ENCODE results near the gene ITPRIPL1. TPM values are rescaled to one million over a fixed set of nuclear protein-coding genes. Genes with fewer than 3 reads are reported as not detected.
"Not testable (repeated sequence)": the region's sequence is repeated elsewhere in the genome, so short reads cannot be mapped to it uniquely, and the experiment has no call there.

ITPRIPL1 gene
- 5.2 TPM for polyA plus RNA-seq (ENCODE audit: insufficient read length)
- long read RNA-seq, donor 1, full-length matches to known transcripts, result 13 of 13 reads
- long read RNA-seq, donor 1, partial matches to known transcripts, result 0 of 13 reads
- long read RNA-seq, donor 1, other reads (novel, unspliced or antisense), result 0 of 13 reads
- long read RNA-seq, donor 2, full-length matches to known transcripts, result 9 of 9 reads
- long read RNA-seq, donor 2, partial matches to known transcripts, result 0 of 9 reads
- long read RNA-seq, donor 2, other reads (novel, unspliced or antisense), result 0 of 9 reads
- long read RNA-seq, donor 3, full-length matches to known transcripts, result 8 of 8 reads
- long read RNA-seq, donor 3, partial matches to known transcripts, result 0 of 8 reads
- long read RNA-seq, donor 3, other reads (novel, unspliced or antisense), result 0 of 8 reads
- long read RNA-seq, donor 4, full-length matches to known transcripts, result 1 of 1 reads
- long read RNA-seq, donor 4, partial matches to known transcripts, result 0 of 1 reads
- long read RNA-seq, donor 4, other reads (novel, unspliced or antisense), result 0 of 1 reads
- long read RNA-seq, donor 5, full-length matches to known transcripts, result 3 of 3 reads
- long read RNA-seq, donor 5, partial matches to known transcripts, result 0 of 3 reads
- long read RNA-seq, donor 5, other reads (novel, unspliced or antisense), result 0 of 3 reads
- long read RNA-seq, donor 6, full-length matches to known transcripts, result 6 of 6 reads
- long read RNA-seq, donor 6, partial matches to known transcripts, result 0 of 6 reads
- long read RNA-seq, donor 6, other reads (novel, unspliced or antisense), result 0 of 6 reads
- long read RNA-seq, donor 7, full-length matches to known transcripts, result 3 of 3 reads
- long read RNA-seq, donor 7, partial matches to known transcripts, result 0 of 3 reads
- long read RNA-seq, donor 7, other reads (novel, unspliced or antisense), result 0 of 3 reads
- long read RNA-seq, donor 8, full-length matches to known transcripts, result 2 of 2 reads
- long read RNA-seq, donor 8, partial matches to known transcripts, result 0 of 2 reads
- long read RNA-seq, donor 8, other reads (novel, unspliced or antisense), result 0 of 2 reads

DNA sequence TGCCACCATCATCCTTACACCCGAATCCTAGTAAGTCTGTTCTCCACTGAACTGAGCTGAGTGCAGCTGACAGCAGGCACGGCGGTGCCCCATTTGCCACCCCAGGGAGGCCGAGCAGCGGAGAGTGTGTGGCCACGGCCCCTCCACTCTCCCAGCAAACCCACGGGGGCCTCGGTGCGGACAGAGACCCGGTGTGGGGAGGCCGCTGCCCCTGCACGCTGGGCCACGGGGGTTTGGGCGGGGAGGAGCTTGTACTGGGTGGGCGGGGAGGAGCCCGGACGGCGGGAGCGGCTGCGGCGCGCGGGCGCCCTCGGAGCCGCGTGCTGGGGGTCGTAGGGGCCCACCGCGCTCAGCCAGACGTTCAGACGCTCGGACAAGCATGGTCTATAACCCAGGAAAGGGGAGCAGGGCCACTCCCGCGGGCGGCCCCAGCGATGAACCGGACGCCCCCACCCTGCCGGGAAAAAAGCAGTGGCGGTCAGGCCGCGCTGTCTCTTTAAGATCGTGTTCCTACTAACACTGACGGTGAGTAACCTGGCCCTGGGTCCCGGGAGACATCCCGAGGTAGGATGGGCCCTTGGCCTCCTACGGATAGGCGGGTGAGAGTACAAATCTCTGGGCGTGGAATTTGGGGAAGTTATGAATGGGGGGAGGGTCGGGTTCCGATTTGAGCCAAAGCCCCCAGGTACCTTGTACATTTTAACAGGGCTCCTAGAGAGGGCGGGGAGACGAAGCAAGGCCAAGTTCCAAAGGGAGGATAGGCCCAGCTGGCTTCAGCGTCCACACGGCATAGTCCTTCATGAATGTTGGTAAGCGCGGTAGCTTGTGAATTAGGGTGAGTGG is at the start of gene ITPRIPL1:
Gene ITPRIPL1 (plus strand): TSS at position 277 of the 843 bp plus-strand sequence. CDS start 523 bp downstream, at position 800.
- no peak for DNase-seq

DNA sequence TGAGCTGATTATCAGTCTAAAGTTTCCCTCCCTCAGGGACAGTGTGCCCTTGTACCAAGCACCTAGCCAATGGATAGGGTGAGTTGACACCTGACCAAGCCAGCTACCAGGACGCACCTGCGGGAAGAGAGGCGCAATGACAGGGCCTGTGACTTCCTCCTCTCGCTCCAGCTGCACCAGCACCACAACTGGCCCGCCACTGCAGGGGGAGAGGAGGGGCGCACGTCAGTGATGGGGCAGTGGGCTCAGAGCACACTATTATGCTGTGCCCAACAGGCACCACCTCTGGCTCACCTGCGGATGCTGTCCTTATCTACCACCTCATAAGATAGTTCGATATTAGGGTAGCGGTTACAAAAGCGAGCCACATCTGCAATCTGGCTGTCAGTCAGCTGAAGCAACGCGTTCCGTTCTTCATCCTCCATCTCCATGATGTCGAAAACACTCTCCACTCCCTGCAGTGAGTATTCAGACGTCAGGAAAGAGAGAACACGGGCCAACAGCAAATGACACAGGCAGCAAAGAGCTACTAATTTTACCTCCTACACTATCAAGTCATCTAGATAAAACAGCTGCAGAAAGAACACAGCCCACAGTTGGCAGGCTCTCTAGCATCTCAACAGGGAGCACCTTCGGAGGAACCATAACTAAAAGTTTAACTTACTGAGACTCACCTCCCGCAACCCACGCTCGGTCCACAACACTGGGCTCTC is 48.2 kb upstream of the ITPRIPL1 start:
- no peak for DNase-seq

DNA sequence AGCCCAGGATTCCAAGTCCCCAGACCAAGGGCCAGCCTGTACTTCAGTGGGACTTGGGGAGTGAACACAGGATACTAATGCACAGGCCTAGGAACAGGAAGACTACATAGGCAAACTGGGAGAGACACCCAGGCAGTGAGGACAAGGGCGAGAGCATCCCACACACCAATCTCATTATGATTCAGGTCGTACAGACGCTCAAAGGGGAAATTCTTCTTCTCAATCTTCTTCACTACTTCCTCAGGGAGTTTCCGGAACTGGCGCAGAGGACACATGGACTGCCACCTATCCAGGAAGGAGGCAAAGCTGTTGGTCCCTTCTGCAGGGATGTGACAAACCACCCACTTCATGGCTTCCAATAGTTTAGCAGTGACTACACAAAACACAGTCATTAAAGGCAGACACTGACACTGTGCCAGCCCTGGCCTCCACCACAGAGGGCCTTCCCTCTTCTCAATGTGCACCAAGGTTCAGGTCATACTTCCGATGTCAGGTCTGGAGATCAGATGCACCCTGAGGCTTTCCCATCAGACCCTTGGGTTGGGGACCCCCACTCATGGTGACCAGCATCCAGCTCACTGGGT is 37.8 kb upstream of the ITPRIPL1 start:
- no peak for DNase-seq

DNA sequence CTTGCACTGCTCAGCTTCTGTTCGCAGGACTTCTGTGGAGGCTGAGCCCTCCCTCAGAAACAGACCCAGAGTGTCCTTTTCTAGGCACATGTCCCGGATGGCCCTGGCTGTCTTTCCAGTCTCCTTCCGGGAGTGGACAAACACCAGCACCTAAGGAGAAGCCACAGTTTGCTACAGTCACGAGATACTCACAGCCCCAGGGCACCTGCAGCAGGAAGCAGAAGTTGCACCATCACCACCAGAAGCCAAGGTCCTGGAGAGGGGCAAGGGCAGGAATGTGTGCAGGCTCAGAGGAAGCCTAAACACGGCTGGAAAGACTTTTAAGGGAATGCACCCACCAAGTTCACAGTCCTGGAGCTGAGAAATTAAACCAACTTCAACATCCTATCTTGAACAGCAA is 33.4 kb upstream of the ITPRIPL1 start:
- DNase-seq, result no peak

DNA sequence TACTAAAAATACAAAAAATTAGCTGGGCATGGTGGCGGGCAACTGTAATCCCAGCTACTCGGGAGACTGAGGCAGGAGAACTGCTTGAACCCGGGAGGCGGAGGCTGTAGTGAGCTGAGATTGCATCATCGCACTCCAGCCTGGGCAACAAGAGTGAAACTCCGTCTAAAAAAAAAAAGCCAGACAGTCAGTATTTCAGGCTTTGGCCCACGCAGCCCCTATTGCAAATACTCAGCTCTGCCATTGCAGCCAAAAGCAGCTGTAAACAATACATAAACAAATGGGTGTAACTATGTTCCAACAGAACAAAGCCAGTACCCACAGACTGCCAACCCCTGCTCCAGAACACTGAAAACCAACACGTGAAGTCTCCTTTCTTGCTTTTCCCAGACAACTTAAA is 30.8 kb upstream of the ITPRIPL1 start:
- not testable (repeated sequence) for DNase-seq

GRCh38 chr2:96296925-96297324 is 28.2 kb upstream of the ITPRIPL1 start:
- no peak for DNase-seq

DNA sequence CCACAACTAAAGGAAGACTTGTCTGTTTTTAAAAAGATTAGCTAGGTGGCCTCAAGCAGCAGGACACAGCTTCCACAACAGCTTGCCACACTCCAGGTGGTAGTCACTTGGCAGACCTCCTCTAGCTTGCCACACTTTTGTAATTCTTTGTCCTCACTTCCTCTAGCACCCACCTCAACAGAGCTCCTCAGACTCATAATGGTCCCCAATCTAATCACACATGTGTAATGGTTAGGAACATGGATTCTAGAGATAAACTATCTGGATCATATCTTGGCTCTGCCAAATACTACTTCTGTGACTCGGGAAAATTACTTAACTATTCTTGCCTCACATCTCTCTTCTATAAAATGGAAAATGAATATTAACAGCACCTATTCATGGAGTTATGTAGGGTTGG is 23.3 kb upstream of the ITPRIPL1 start:
- no peak for DNase-seq

- DNase-seq, result no peak
These were observed 20.5 kb upstream of the ITPRIPL1 start for GRCh38 chr2:96304606-96305005.

- DNase-seq, result peak; percentile 80
These were observed 19.8 kb upstream of the ITPRIPL1 start, which contains the start of gene SNRNP200 for GRCh38 chr2:96305091-96305978. SNRNP200 (minus strand) TSS chr2:96305546; CDS start chr2:96305437, 109 bp downstream.

DNA sequence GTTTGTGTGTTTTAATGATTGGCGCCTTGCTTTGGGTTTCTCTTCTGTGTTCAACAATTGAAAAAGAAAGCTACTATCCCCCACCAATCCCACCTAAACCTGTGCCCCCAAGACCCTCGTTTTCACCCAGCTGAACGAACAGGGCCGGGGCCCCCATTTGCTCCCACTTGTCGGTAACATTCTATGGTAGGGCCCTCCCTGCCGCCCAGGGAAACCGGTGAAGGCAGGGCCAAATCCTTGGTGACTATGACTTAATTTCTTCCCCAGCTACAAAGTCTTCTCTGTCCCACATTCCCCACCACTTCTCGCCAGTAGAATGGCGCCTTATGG is 19.2 kb upstream of the ITPRIPL1 start:
- no peak for DNase-seq

DNA sequence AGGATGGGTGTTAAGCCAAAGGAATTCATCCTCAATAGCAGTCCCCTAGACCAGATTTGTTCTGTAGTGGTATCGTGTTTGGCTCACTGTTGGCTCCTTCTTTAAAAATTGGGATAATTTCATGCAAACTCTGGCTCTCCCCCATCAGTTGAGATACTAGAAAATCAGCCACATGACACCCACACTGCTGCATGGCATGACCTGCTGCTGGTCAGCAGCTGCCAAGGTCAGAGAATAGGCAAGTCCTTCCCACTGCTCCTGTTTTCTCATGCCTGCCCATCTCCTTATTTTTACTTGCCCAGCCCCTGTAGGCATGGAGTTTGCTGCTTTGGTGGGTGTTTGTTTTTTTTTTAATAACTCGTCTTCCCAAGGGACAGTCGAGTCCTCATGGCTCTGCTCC is 18.7 kb upstream of the ITPRIPL1 start:
- no peak for DNase-seq

DNA sequence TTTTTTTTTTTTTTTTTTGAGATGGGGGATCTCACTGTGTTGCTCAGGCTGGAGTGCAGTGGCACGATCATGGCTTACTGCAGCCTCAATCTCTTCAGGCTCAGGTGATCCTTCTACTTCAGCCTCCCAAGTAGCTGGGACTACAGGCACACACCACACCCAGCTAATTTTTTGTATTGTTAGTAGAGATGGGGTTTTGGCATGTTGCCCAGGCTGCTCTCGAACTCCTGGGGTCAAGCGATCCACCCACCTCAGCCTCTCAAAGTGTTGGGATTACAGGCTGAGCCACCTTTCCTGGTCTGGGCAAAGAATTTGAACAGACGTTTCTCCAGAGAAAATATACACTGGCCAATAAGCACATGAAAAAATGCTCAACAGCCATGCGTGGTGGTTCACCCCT is 16.9 kb upstream of the ITPRIPL1 start:
- DNase-seq, result no peak

GRCh38 chr2:96315005-96315399 is 10.1 kb upstream of the ITPRIPL1 start:
- DNase-seq, result no peak

DNA sequence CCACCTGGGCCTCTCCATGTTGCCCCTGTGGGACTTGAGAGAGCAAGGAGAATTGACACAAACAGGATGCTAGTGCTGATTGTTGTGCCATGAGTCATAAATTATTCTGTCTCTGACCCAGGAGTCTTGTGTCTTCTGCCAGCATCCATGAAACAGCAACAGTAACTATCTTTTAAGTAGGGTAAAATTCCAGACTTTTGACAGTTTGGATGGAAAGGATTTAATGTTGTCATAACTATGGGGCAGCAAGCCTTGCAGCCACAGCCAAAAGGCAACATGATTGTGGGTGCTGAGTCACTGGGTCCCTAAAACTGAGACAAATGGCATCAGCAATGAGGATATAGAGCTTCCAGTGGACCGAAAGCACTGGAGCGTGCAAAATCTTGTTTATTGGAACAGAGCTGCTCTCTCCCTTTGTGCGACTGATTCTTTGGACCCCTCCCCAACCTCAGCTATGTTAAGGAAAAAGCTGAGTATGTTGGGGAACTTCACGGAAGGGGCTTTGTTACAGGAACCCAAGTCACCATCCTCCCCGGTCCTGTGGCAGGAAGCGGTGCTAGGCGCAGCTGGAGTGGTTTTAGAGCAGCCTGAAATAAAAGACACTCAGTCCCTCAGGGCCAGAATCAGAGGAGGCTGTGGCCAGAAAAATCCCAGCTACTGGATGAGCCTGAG is 9.6 kb upstream of the ITPRIPL1 start:
- DNase-seq, result no peak

DNA sequence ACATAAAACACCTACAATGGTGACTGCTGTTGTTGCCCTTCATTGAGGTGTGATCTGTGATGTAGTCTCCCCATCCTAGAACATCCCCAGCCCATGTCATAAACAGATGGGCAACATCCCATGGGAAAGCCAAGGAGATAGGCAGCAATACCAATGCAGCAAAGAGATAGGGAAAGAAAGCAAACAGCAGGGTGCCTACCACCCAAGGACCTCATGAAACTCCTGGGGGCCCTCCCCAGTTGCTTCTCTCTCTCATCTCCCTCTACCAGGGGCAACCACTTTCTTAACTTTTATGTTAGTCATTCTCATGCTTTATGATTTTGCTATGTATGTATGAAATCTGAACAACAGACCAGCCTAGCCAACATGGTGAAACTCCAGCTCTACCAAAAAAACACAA is 8.1 kb upstream of the ITPRIPL1 start:
- DNase-seq, result no peak

- no peak for DNase-seq
These were observed 7.5 kb upstream of the ITPRIPL1 start for GRCh38 chr2:96317584-96317997.

- no peak for DNase-seq
These were observed 6.4 kb upstream of the ITPRIPL1 start for GRCh38 chr2:96318723-96319122.

DNA sequence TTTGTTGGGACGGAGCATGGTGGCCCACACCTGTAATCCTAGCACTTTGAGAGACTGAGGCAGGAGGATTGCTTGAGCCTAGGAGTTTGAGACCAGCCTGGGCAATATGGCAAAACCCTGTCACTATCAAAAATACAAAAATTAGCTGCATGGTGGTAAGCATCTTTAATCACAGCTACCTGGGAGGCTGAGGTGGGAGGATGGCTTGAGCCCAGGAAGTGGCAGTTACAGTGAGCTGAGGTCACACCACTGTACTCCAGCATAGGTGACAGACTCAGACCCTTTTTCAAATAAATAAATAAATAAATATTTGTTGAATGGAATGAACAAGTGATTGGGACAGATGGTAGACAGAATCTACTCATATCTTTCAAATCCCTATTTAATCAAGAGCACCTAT is 5.7 kb upstream of the ITPRIPL1 start:
- no peak for DNase-seq

GRCh38 chr2:96320326-96320725 is 4.8 kb upstream of the ITPRIPL1 start:
- DNase-seq, result no peak

Measured in left kidney (tissue), 8 donors.